ENCODE results near the gene UBAC1.
A peak's percentile ranks its signal among the peaks of the same experiment; 100 is the strongest.

UBAC1 gene

DNA sequence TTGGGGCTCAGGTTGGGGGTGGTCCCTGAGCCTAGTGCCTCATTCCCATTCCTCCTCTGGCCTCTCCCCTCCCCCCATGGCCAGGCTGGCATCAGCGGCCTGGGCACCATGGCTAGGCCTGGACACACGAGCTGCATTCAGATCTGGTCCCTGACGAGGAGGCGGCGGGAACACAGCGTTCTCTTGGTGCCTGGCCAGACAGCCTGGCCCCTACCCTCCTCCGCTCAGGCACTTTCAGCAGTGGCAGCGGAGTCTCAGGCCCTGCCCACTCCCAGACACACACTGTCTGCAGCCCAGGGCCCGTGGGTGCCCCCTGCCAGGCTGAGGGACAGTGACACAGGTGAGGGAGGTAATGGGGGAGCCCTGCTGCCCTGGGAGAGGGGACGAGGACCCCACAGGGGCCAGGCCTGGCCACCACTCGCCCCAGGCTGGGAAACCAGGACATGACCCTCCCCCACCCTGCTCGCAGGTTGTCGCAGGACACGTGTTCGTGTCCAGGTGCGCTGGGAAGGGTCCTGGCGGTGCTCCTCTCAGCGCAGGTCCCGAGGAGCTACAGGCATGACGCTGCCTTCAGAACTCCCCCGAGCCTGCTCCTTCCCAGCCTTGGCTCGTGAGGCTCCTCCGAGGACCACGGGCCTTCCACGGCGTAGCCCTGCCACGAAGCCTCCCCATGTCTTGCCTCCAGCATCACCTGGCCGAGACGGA is 19.9 kb upstream of the UBAC1 start:
- in situ Hi-C loops (cut with HindIII; ENCODE audit: low pct_unique_long_range_greater_than_20kb, low sequenced_read_pairs): no loop called here
- no peak for DNase-seq (ENCODE audit: low read depth in 1 of 2, low spot score in 1 of 2)
- TF ChIP-seq JUND (IDR thresholded peaks at IDR 0.05; ENCODE audit: low read depth): no peak

DNA sequence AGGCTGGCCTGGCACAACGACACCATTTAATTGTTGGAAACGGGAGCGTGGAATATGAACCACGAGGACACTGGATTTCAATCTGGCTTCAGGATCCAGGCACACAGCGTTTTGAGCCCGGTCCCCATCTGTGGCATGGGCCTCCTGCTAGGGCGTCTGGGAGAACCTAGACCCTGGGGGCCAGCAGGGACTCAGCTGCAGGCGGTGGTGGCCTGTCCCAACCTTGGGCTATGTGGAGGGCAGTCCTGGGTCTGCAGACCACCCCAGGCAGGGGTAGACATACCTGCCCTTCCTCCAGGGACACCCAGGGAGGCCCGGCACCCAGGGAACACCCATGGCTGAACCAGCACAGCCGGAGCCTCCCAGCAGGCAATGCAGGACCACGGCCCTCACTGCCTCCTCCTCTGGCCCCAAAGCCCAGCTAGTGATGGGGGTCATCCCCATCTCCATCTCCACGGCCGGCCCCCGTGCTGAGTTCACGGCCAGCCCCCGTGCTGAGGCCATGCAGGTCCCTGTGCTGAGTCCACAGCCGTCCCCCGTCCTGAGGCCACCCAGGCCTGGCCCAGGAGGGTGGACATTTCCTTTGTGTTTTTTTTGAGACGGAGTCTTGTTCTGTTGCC is 18.5 kb upstream of the UBAC1 start:
- in situ Hi-C loops (cut with HindIII; ENCODE audit: low pct_unique_long_range_greater_than_20kb, low sequenced_read_pairs): no loop called here
- TF ChIP-seq JUND (IDR thresholded peaks at IDR 0.05; ENCODE audit: low read depth): no peak
- DNase-seq (ENCODE audit: low read depth in 1 of 2, low spot score in 1 of 2): no peak

GRCh38 chr9:135978642-135979546 is 17.7 kb upstream of the UBAC1 start:
- DNase-seq (ENCODE audit: low read depth in 1 of 2, low spot score in 1 of 2): no peak
- no peak for TF ChIP-seq JUND (IDR thresholded peaks at IDR 0.05; ENCODE audit: low read depth)
- in situ Hi-C loops (cut with HindIII; ENCODE audit: low pct_unique_long_range_greater_than_20kb, low sequenced_read_pairs): no loop called here

GRCh38 chr9:135976944-135977343 is 15.8 kb upstream of the UBAC1 start:
- no peak for TF ChIP-seq JUND (IDR thresholded peaks at IDR 0.05; ENCODE audit: low read depth)
- no peak for DNase-seq (ENCODE audit: low read depth in 1 of 2, low spot score in 1 of 2)
- in situ Hi-C loops (cut with HindIII; ENCODE audit: low pct_unique_long_range_greater_than_20kb, low sequenced_read_pairs): no loop called here

DNA sequence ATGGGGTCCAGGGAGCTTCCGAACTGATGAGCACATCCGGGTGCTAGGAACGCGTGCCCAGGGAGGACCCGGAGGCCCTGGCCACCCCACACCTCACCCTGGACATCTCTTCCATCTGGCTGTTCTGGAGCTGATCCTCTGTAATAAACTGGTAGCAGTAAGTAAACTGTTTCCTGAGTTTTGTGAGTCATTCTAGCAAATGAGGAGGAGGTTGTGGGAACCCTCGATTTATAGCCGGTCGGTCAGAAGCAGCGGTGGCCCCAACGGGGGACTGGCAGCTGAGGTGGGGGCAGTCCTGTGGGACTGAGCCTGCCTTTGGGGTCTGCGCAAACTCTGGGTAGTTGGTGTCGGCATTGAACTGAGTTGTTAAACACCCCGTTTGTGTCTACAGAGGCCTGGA is 15.4 kb upstream of the UBAC1 start:
- DNase-seq (ENCODE audit: low read depth in 1 of 2, low spot score in 1 of 2): no peak
- TF ChIP-seq JUND (IDR thresholded peaks at IDR 0.05; ENCODE audit: low read depth): no peak
- in situ Hi-C loops (cut with HindIII; ENCODE audit: low pct_unique_long_range_greater_than_20kb, low sequenced_read_pairs): no loop called here

DNA sequence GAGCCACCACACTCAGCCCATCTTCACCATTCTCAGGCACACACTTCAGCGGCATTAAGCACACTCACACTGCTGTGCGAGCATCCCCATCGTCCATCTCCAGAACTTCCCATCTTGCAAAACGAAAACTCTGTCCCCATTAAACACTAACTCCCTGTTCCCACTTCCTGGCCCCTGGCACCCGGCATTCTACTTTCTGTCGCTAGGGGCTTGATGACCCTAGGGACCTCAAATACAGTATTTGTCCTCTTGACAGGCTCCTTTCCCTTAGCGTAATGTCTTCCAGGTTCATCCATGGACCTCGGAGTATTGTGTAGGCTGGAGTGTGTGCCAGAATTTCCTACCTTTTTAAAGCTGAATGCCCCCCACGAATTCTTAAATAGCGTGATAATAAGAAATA is 14.7 kb upstream of the UBAC1 start:
- in situ Hi-C loops (cut with HindIII; ENCODE audit: low pct_unique_long_range_greater_than_20kb, low sequenced_read_pairs): no loop called here
- DNase-seq (ENCODE audit: low read depth in 1 of 2, low spot score in 1 of 2): no peak
- no peak for TF ChIP-seq JUND (IDR thresholded peaks at IDR 0.05; ENCODE audit: low read depth)

GRCh38 chr9:135974220-135974573 is 13.0 kb upstream of the UBAC1 start:
- no peak for TF ChIP-seq JUND (IDR thresholded peaks at IDR 0.05; ENCODE audit: low read depth)
- DNase-seq (ENCODE audit: low read depth in 1 of 2, low spot score in 1 of 2): no peak
- in situ Hi-C loops (cut with HindIII; ENCODE audit: low pct_unique_long_range_greater_than_20kb, low sequenced_read_pairs): no loop called here

DNA sequence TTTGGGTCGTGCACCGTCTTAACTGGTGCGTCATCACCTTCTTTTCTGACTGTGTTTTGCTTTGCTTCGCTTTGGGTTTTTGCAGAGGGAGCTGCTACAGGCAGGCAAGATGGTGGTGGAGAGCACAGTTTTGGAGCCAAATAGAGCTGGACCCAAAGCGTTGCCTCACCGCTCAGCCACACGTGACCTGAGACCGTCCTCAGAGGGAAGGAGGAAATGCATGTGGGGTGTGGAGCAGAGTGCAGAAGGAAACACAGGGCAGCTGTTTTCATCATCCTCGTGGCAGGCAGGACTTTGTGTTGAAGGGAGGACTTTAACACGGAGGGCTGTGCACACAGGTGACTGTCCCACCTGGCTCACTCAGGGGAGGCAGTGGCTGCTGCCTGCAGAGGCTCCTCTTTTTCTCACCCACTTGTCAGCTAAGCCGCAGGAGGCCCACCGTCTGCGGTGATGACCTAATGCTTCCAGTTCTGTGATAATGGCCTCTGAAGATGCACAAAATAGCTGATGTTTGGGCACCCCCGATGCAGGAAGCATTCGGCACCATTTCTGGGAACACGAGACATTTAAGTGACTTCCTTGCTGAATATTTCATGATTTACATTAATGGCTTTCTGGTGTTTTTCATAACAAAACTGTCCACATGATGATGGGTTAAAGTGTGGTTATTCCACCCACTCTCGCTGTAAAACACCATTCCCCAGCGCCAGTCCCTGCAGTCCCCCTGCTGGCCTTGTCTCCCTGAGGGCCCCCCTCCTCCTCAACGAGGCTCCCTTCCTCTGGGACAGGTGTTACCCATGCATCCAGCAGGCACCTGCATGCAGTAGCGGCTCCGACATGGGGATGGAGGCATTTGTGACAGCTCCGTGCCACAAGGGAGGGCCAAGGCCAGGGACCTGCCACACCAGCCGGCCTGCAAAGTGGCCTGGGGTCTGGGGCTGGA is 12.4 kb upstream of the UBAC1 start:
- no peak for TF ChIP-seq JUND (IDR thresholded peaks at IDR 0.05; ENCODE audit: low read depth)
- no peak for DNase-seq (ENCODE audit: low read depth in 1 of 2, low spot score in 1 of 2)
- in situ Hi-C loops (cut with HindIII; ENCODE audit: low pct_unique_long_range_greater_than_20kb, low sequenced_read_pairs): no loop called here

- TF ChIP-seq JUND (IDR thresholded peaks at IDR 0.05; ENCODE audit: low read depth): no peak
- in situ Hi-C loops (cut with HindIII; ENCODE audit: low pct_unique_long_range_greater_than_20kb, low sequenced_read_pairs): no loop called here
- DNase-seq (ENCODE audit: low read depth in 1 of 2, low spot score in 1 of 2): peak; percentile 89 to 95
Observed at GRCh38 chr9:135971892-135972291, 10.7 kb upstream of the UBAC1 start.

DNA sequence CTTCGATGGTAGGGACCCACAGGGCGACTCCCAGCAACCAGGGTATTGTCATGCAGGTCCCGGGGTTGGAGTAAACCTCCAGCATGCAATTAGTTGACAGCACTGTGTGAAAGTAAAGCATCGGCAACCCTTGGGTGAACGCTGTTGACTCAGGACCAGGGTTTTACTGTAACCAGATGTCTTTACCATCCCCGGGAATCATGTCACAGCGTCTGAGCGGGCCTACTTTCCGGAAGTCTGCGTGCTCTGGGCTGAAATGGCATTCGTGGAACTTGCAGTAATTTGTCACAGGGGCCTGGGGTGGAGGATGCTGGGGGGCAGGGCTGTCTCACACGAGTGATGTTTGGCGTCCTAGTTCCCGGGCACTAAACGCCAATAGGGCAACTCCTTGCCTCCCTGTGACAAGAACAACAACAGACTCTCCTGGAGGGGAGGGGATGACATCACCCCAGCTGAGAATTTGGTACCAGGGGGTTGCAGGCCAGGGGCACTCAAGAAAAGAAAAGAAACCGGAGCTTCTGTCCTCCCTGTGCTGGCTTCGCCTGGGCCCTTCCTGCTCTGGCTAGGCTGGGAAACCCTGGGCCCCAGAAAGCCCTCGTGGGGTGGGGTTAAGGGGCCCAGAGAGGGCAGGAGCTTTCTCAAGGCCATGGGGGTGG is 10.1 kb upstream of the UBAC1 start:
- DNase-seq (ENCODE audit: low read depth in 1 of 2, low spot score in 1 of 2): no peak

DNA sequence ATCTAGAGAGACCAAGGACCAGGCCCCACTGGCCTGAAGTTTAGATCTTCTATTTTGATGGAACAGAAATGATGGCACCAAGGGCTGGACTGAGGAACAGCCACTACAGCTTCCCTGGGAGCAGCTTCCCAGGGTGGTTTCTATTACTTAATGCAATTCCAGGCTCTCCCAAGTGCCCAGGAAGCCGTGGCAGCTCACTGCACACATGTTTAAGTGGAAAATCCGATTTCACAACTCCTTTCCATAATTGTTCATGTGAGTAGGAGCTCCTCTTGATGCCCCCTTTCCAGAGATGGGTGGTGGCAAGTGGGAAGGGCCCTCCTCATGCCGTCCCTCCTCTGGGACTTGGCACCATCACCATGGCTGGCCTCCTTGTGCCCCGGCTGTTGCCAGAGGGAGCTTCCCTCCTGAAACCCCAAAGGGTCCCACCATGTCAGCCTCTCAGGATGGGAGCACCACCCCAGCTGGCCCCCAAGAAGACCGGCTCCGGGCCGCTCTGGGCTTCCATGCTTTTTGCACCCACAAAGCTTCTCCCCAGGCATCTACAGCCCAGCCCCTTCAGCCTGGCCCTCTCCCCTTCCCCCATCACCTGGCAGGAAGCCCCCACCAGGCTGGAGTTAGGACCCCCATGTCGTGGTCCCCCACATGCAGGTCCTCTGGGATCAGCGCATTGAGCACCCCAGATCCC is 9.1 kb upstream of the UBAC1 start:
- no peak for TF ChIP-seq JUND (IDR thresholded peaks at IDR 0.05; ENCODE audit: low read depth)
- in situ Hi-C loops (cut with HindIII; ENCODE audit: low pct_unique_long_range_greater_than_20kb, low sequenced_read_pairs): no loop called here
- no peak for DNase-seq (ENCODE audit: low read depth in 1 of 2, low spot score in 1 of 2)

More for the DNA sequence above, 10.1 kb upstream of the UBAC1 start:
- in situ Hi-C loops (cut with HindIII; ENCODE audit: low pct_unique_long_range_greater_than_20kb, low sequenced_read_pairs): no loop called here
- no peak for TF ChIP-seq JUND (IDR thresholded peaks at IDR 0.05; ENCODE audit: low read depth)
